Measurements from ENCODE around the gene SRL.
"Not testable (repeated sequence)": the region's sequence is repeated elsewhere in the genome, so short reads cannot be mapped to it uniquely, and the experiment has no call there.

SRL gene

GRCh38 chr16:4257646-4258556 lies 16.0 kb upstream of the SRL start:
- no peak for DNase-seq

- DNase-seq = peak; percentile 97
Measured at GRCh38 chr16:4253394-4254150, 11.7 kb upstream of the SRL start.

GRCh38 chr16:4253012-4253393 lies 11.1 kb upstream of the SRL start:
- DNase-seq = not testable (repeated sequence)

- no peak for DNase-seq
Measured at GRCh38 chr16:4249530-4250308, 7.8 kb upstream of the SRL start.

GRCh38 chr16:4247460-4247784 lies 5.5 kb upstream of the SRL start:
- no peak for DNase-seq

- no peak for DNase-seq
Measured at GRCh38 chr16:4246777-4247459, 5.0 kb upstream of the SRL start.

- no peak for DNase-seq
Measured at GRCh38 chr16:4245077-4245791, 3.4 kb upstream of the SRL start.

- DNase-seq = peak; percentile 37
Measured at GRCh38 chr16:4244254-4245076, 2.6 kb upstream of the SRL start.

- no peak for DNase-seq
Measured at GRCh38 chr16:4241258-4241927, 487 bp downstream of the SRL start.

- DNase-seq = peak; percentile 21
Measured at GRCh38 chr16:4240624-4241023, 1.3 kb downstream of the SRL start.

GRCh38 chr16:4239682-4240175 lies 2.2 kb downstream of the SRL start:
- no peak for DNase-seq

GRCh38 chr16:4239020-4239419 lies 2.9 kb downstream of the SRL start:
- no peak for DNase-seq

- no peak for DNase-seq
Measured at GRCh38 chr16:4233431-4233830, 8.4 kb downstream of the SRL start.

GRCh38 chr16:4232541-4233386 lies 9.1 kb downstream of the SRL start:
- DNase-seq = no peak

GRCh38 chr16:4231886-4232285 lies 10.0 kb downstream of the SRL start:
- DNase-seq = no peak

GRCh38 chr16:4231367-4231766 lies 10.5 kb downstream of the SRL start:
- DNase-seq = no peak

- DNase-seq = no peak
Measured at GRCh38 chr16:4227040-4227332, 14.9 kb downstream of the SRL start.

- DNase-seq = no peak
Measured at GRCh38 chr16:4226251-4227039, 15.4 kb downstream of the SRL start.

GRCh38 chr16:4225075-4225474 lies 16.8 kb downstream of the SRL start:
- DNase-seq = no peak
